ENCODE measurements around the gene SAP30BP. TPM values are rescaled to one million over a fixed set of nuclear protein-coding genes. Genes with fewer than 3 reads are reported as not detected.

The SAP30BP gene
- total and polyA plus RNA-seq, 10 of the 15 experiments (the other 5 are each of a cell fraction or from before 2014, with no cell fraction given) = 57.9 to 166 (median 94.5) TPM

DNA sequence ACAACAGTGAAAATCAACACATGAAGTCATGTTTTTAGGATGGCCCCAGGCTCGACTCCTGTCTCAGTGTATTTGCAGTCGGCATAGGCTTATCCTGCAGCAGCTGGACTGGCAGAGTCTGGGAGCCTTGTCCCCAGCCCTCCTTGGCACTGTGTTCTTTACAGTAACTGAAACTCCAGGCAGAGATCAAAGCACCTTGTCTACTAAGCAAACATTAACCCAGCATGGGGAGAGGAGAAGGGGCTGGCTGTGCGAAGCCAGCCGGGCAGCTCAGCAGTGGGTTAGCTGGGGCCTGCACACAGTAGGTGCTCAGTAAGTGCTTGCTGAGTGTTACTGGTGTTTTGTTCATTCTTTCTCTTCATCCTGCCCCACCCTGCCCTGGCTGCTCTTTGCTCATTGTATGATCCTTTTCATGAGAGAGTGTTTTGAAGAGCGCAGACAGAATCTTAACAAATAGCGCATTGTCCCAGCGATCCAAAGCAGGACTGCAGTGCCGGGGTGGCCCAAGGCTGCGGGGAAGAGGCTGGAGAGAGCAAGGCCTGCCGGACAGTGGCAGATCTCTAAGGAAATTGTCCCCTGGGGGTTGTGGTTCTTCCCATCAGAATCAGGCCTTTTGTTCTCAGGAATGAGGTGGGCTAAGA, 30.6 kb downstream of the SAP30BP start:
- ChIA-PET POLR2A (interaction anchor here (0.5 kb wide), 1 partner anchor 673 kb away, joined by 6 read pairs; no protein-coding TSS in a partner anchor), SMC1A (ENCODE audit: uncharacterized antibody, unreplicated experiment) (interaction anchor here (1.3 to 1.4 kb wide), 2 partner anchors 9 to 23 kb away, joined by 3 to 4 read pairs; no protein-coding TSS in a partner anchor), RAD21 (ENCODE audit: unreplicated experiment) (no interaction called here), CTCF (interaction anchor here (0.6 to 1.6 kb wide), 2 partner anchors 50 to 64 kb away, joined by 3 to 7 read pairs; partner anchors contain the start of gene SMIM5)
- no peak overlapping the region; the same call in 1 of the 2 replicates for H3K9ac ChIP-seq (ENCODE audit: control insufficient read depth, insufficient read depth, low read length)
- FAIRE-seq (no peak), ATAC-seq (no peak), DNase-seq (ENCODE audit: low read depth, low spot score) (no peak)
- intact Hi-C loops (cut with micrococcal nuclease; ENCODE audit: unreplicated experiment) (no loop called here), in situ Hi-C loops (cut with MboI) (no loop called here)
- 93% methylated on average over 10 of the region's 10 CpGs for WGBS (ENCODE audit: insufficient coverage, insufficient replicate concordance, low lambda C conversion rate, missing lambda C conversion rate)
- no peak overlapping the region for H3K4me2 ChIP-seq (ENCODE audit: control insufficient read depth, insufficient read depth)
- no peak overlapping the region for H2AFZ ChIP-seq (ENCODE audit: control insufficient read depth, low read depth, low read length)
- no TSS peak for BruUV-seq (replicated peaks)
- H4K20me1 ChIP-seq (ENCODE audit: control insufficient read depth, insufficient read depth) = no peaks in the 10 kb centered on the region
- H3K27me3 ChIP-seq (replicated peaks in 1 of 2; ENCODE audit: control insufficient read depth in 2 of 2, insufficient read depth in 2 of 2, low read length in 1 of 2) = no peaks in the 10 kb centered on the region
- no peaks in the 10 kb centered on the region for H3K9me3 ChIP-seq (replicated peaks; ENCODE audit: control insufficient read depth, insufficient read depth, low read length)
- TF ChIP-seq NR2C2 (IDR thresholded peaks at IDR 0.05; ENCODE audit: borderline replicate concordance, control insufficient read depth, insufficient read length, low read depth) = no peak
- TF ChIP-seq RELA (IDR thresholded peaks at IDR 0.05; ENCODE audit: borderline replicate concordance, partially characterized antibody) = no peak
- TF ChIP-seq BMI1 (IDR thresholded peaks at IDR 0.05; ENCODE audit: borderline replicate concordance) = no peak
- no peak for TF ChIP-seq MXI1 (IDR thresholded peaks at IDR 0.05; ENCODE audit: low read depth, low read length)
- TF ChIP-seq HCFC1 (IDR thresholded peaks at IDR 0.05; ENCODE audit: low read length) = no peak
- no peak for TF ChIP-seq YBX1 (IDR thresholded peaks at IDR 0.05)
- no peak for TF ChIP-seq TCF12 (IDR thresholded peaks at IDR 0.05; ENCODE audit: low read depth, low read length)
- TF ChIP-seq HDAC2 (IDR thresholded peaks at IDR 0.05) = no peak
- TF ChIP-seq, protein P1, sequence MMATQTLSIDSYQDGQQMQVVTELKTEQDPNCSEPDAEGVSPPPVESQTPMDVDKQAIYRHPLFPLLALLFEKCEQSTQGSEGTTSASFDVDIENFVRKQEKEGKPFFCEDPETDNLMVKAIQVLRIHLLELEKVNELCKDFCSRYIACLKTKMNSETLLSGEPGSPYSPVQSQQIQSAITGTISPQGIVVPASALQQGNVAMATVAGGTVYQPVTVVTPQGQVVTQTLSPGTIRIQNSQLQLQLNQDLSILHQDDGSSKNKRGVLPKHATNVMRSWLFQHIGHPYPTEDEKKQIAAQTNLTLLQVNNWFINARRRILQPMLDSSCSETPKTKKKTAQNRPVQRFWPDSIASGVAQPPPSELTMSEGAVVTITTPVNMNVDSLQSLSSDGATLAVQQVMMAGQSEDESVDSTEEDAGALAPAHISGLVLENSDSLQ (IDR thresholded peaks at IDR 0.05) = no peak
- peaks cover 26 to 42% of the 10 kb centered on the region in 2 experiments for H3K36me3 ChIP-seq (ENCODE audit: control insufficient read depth in 2 of 2, insufficient read depth in 2 of 2, low read length in 1 of 2)
- no peak overlapping the region for H3K4me3 ChIP-seq
- H3K27ac ChIP-seq (ENCODE audit: control insufficient read depth, insufficient read depth) = no peak overlapping the region
- H3K79me2 ChIP-seq (ENCODE audit: control insufficient read depth, insufficient read depth, low read length) = no peaks in the 10 kb centered on the region; the same call in 1 of the 2 replicates
- H3K4me1 ChIP-seq (ENCODE audit: control insufficient read depth, insufficient read depth, low read length) = no peaks in the 10 kb centered on the region
